K562 (cell line): ENCODE data around the gene SLC39A3. TPM values are rescaled to one million over a fixed set of nuclear protein-coding genes. Genes with fewer than 3 reads are reported as not detected.

ENCODE experiments used
- CBX2 ChIP-seq: fragments of 200-600 bp; sonication (generic); IDR thresholded peaks from one replicate; pipeline ENCODE4 v1.6.1; 2012; ENCODE audit warnings: mild to moderate bottlenecking, low read length, inconsistent platforms; ENCODE audit not compliant: insufficient read depth, poor library complexity, severe bottlenecking
- CLOCK ChIP-seq: fragments of 250-450 bp; sonication (Bioruptor Pico); IDR thresholded peaks from 2 replicates; pipeline ENCODE4 v1.4.0; 2020; ENCODE audit warnings: mild to moderate bottlenecking, moderate library complexity, borderline replicate concordance
- KLF16 ChIP-seq: IDR thresholded peaks from 2 replicates; pipeline ENCODE4 v1.6.1; 2016; ENCODE audit warnings: antibody characterized with exemption
- LCOR ChIP-seq: sonication (generic); formaldehyde crosslinking; IDR thresholded peaks from 2 replicates; pipeline ENCODE4 v1.8.0; 2022; ENCODE audit warnings: mild to moderate bottlenecking, missing genetic modification reagents
- MNT ChIP-seq, 2 experiments: fragments of 450-650 bp; conservative IDR thresholded peaks; 2 replicates each; pipeline ENCODE4 v1.6.1; 2017; ENCODE audit warnings: mild to moderate bottlenecking in 2 of 2, moderate library complexity in 2 of 2
- NR1H2 ChIP-seq: sonication (generic); formaldehyde crosslinking; IDR thresholded peaks from 2 replicates; pipeline ENCODE4 v1.4.0; 2020; ENCODE audit warnings: mild to moderate bottlenecking, missing genetic modification reagents
- PTBP1 ChIP-seq: fragments of 200-400 bp; formaldehyde crosslinking; IDR thresholded peaks from 2 replicates; pipeline ENCODE4 v1.6.1; 2017; ENCODE audit warnings: low read depth, low read length
- REST ChIP-seq, 2 experiments: fragments of 450-650 bp; formaldehyde crosslinking in 1 of 2; IDR thresholded peaks; 2 replicates each; pipeline versions ENCODE4 v1.4.0 to v1.6.1; 2014 to 2020; ENCODE audit warnings: mild to moderate bottlenecking in 2 of 2, borderline replicate concordance in 1 of 2, low read depth in 1 of 2
- RFX5 ChIP-seq: IDR thresholded peaks from 2 replicates; pipeline ENCODE4 v1.6.1; 2011; ENCODE audit warnings: low read depth, mild to moderate bottlenecking, improper control_type of control experiment, low read length
- SPI1 ChIP-seq: IDR thresholded peaks from 2 replicates; pipeline ENCODE4 v1.6.1; 2011; ENCODE audit warnings: low read depth, low read length, control low read depth, borderline replicate concordance
- XRCC4 ChIP-seq: IDR thresholded peaks from one replicate; pipeline ENCODE4 v1.6.1; 2011; ENCODE audit not compliant: insufficient read depth, insufficient read length; ENCODE audit errors: extremely low read depth
- ZEB2 ChIP-seq: fragments of 450-650 bp; IDR thresholded peaks from 2 replicates; pipeline ENCODE4 v1.6.1; 2016
- ZNF212 ChIP-seq: fragments of 450-650 bp; formaldehyde crosslinking; IDR thresholded peaks from 2 replicates; pipeline ENCODE4 v1.4.0; 2020; ENCODE audit warnings: mild to moderate bottlenecking
- ZNF830 ChIP-seq: fragments of 250-450 bp; sonication (Bioruptor Pico); IDR thresholded peaks from 2 replicates; pipeline ENCODE4 v1.5.0; 2021; ENCODE audit warnings: mild to moderate bottlenecking
- polyA plus RNA-seq, 8 experiments: library from polyadenylated mRNA; depleted of rRNA in 4 of 8; stranded (reverse) in 5 of 8; unstranded in 3 of 8; fragments of >200 nt; fragmentation: Nextera tagmentation in 2 of 8; fragmentation: Illumina TruSeq in 1 of 8; extraction: Ambion mirVana in 2 of 8; extraction: Trizol in 1 of 8; gene quantifications; 2 replicates each; pipeline versions ENCODE4 v1.2.1 to v1.2.3, GENCODE V29; 2011 to 2014; ENCODE audit warnings: inconsistent platforms in 1 of 8, missing spikeins in 1 of 8
- total RNA-seq, 7 experiments: library from RNA; depleted of rRNA in 6 of 7; stranded (reverse); fragments of >200 nt in 6 of 7; fragmentation: Illumina TruSeq in 2 of 7; extraction: Trizol in 2 of 7; gene quantifications; 2 replicates each; pipeline versions ENCODE4 v1.2.1 to v1.2.3, GENCODE V29; 2011 to 2021; ENCODE audit warnings: low replicate concordance in 1 of 7

SLC39A3 gene
- total and polyA plus RNA-seq, 9 of the 15 experiments (the other 6 are each of a cell fraction or from before 2014, with no cell fraction given), result 2.3 to 215 (median 127) TPM

- TF ChIP-seq CLOCK (no peak), XRCC4 (no peak), PTBP1 (no peak), ZNF830 (CRISPR knock-in tag) (no peak), ZNF212 (CRISPR knock-in tag) (peak; percentile 73; the same call in 1 of the 2 replicates), RFX5 (no peak), MNT (conservative IDR thresholded peaks at IDR 0.05) (peak; percentile 82 to 92), KLF16 (no peak), ZEB2 (peak; percentile 97), NR1H2 (peak; percentile 81; the same call in 1 of the 2 replicates), SPI1 (no peak), LCOR (CRISPR knock-in tag) (peak; percentile 94; the same call in 1 of the 2 replicates), CBX2 (no peak), REST (IDR thresholded peaks at IDR 0.05; ENCODE audit: borderline replicate concordance) (peak; percentile 100), REST (CRISPR knock-in tag; IDR thresholded peaks at IDR 0.05; ENCODE audit: low read depth) (peak; percentile 100)
Observed at GRCh38 chr19:2739602-2740313, at the start of gene SLC39A3 (continued).
